SK-N-SH (cell line): Measurements from ENCODE around the gene MAP3K12. TPM values are rescaled to one million over a fixed set of nuclear protein-coding genes. Genes with fewer than 3 reads are reported as not detected.

Source experiments
- CTCF ChIA-PET: fragments of 300-600, 350-600 bp; formaldehyde crosslinking; extraction: SDS; loops from one replicate; lab custom pipeline; 2021; lab: Yijun Ruan, JAX
- POLR2A ChIA-PET: fragments of 350-600 bp; sonication (Branson Sonifier 250); formaldehyde crosslinking; extraction: SDS; loops from one replicate; lab custom pipeline; 2020; ENCODE audit warnings: antibody characterized with exemption, inconsistent platforms; lab: Yijun Ruan, JAX
- DNase-seq: peaks from one replicate; pipeline ENCODE4 v3.0.0; 2012
- H2AFZ ChIP-seq: fragments of 200-600 bp; sonication (generic); 2 replicates; pipeline ENCODE4 v1.8.1; 2016; ENCODE audit warnings: antibody characterized with exemption, mild to moderate bottlenecking, low read depth
- H3F3A ChIP-seq: fragments of 200-600 bp; sonication (generic); replicated peaks from 2 replicates; pipeline ENCODE3; 2016; ENCODE audit warnings: antibody characterized with exemption, mild to moderate bottlenecking; ENCODE audit not compliant: insufficient read depth
- H3K27ac ChIP-seq, 2 experiments: fragments of 200-500 bp in 1 of 2; fragments of 200-600 bp in 1 of 2; sonication (Bioruptor generic) in 1 of 2; sonication (generic), shearing (Covaris generic) in 1 of 2; 2 replicates each; pipeline versions ENCODE4 v1.5.1 to v1.6.1; 2014 to 2016; ENCODE audit warnings: low read depth in 2 of 2, inconsistent platforms in 1 of 2, low read length in 1 of 2, mild to moderate bottlenecking in 1 of 2, mixed read lengths in 1 of 2
- H3K27me3 ChIP-seq: fragments of 200-600 bp; sonication (generic), shearing (Covaris generic); 2 replicates; pipeline ENCODE4 v1.6.1; 2016; ENCODE audit warnings: mixed run types; ENCODE audit not compliant: insufficient read depth
- H3K36me3 ChIP-seq, 2 experiments: fragments of 200-500 bp in 1 of 2; fragments of 200-600 bp in 1 of 2; sonication (Bioruptor generic) in 1 of 2; sonication (generic) in 1 of 2; replicated peaks in 1 of 2; 2 replicates each; pipeline versions ENCODE3 to v1.5.1; 2014 to 2016; ENCODE audit warnings: low read length in 1 of 2, mild to moderate bottlenecking in 1 of 2; ENCODE audit not compliant: insufficient read depth in 2 of 2, control insufficient read depth in 1 of 2
- H3K4me1 ChIP-seq, 2 experiments: fragments of 200-500 bp in 1 of 2; fragments of 200-600 bp in 1 of 2; sonication (Bioruptor generic) in 1 of 2; sonication (generic), shearing (Covaris generic) in 1 of 2; 2 replicates each; pipeline versions ENCODE4 v1.5.1 to v1.6.1; 2014 to 2016; ENCODE audit warnings: low read depth in 1 of 2, low read length in 1 of 2, mixed run types in 1 of 2; ENCODE audit not compliant: insufficient read depth in 2 of 2, control insufficient read depth in 1 of 2
- H3K4me2 ChIP-seq: fragments of 200-600 bp; sonication (generic), shearing (Covaris generic); 2 replicates; pipeline ENCODE4 v1.6.1; 2017; ENCODE audit warnings: mixed run types
- H3K4me3 ChIP-seq, 2 experiments: fragments of 200-500 bp in 1 of 2; fragments of 200-600 bp in 1 of 2; sonication (Bioruptor generic) in 1 of 2; sonication (generic), shearing (Covaris generic) in 1 of 2; 2 replicates each; pipeline versions ENCODE4 v1.5.1 to v1.8.1; 2014 to 2016; ENCODE audit warnings: low read depth in 2 of 2, inconsistent platforms in 1 of 2, low read length in 1 of 2, mild to moderate bottlenecking in 1 of 2, mixed read lengths in 1 of 2, moderate library complexity in 1 of 2
- H3K79me2 ChIP-seq: fragments of 200-600 bp; sonication (generic); 2 replicates; pipeline ENCODE4 v1.8.1; 2017; ENCODE audit warnings: mild to moderate bottlenecking; ENCODE audit not compliant: insufficient read depth
- H3K9ac ChIP-seq: fragments of 200-600 bp; sonication (generic); 2 replicates; pipeline ENCODE4 v1.6.1; 2017; ENCODE audit warnings: mixed run types
- H3K9me2 ChIP-seq: fragments of 200-600 bp; sonication (generic); 2 replicates; pipeline ENCODE4 v1.6.1; 2017; ENCODE audit warnings: mixed run types
- H3K9me3 ChIP-seq: fragments of 200-600 bp; sonication (generic); 2 replicates; pipeline ENCODE4 v1.6.1; 2017; ENCODE audit warnings: mixed run types, mild to moderate bottlenecking, moderate library complexity
- H4K20me1 ChIP-seq: fragments of 200-600 bp; sonication (generic); 2 replicates; pipeline ENCODE4 v1.6.1; 2017; ENCODE audit warnings: mild to moderate bottlenecking, mixed run types; ENCODE audit not compliant: insufficient read depth
- CHD2 ChIP-seq: fragments of 150-350 bp; IDR thresholded peaks from 2 replicates; pipeline ENCODE4 v1.6.1; 2018; ENCODE audit warnings: low read length; ENCODE audit not compliant: partially characterized antibody
- CTCF ChIP-seq: fragments of 200-600 bp; sonication (generic); IDR thresholded peaks from 2 replicates; pipeline ENCODE4 v1.6.1; 2017; ENCODE audit warnings: antibody characterized with exemption, mild to moderate bottlenecking, moderate library complexity
- EP300 ChIP-seq, 2 experiments: IDR thresholded peaks; 2 replicates each; pipeline versions ENCODE4 v1.4.0 to v1.6.1; 2012; ENCODE audit warnings: borderline replicate concordance in 1 of 2, low read depth in 1 of 2, low read length in 1 of 2
- IRF3 ChIP-seq: fragments of 150-350 bp; IDR thresholded peaks from 2 replicates; pipeline ENCODE4 v1.6.1; 2016; ENCODE audit warnings: mild to moderate bottlenecking, low read depth, low read length
- MAX ChIP-seq: IDR thresholded peaks from 2 replicates; pipeline ENCODE4 v1.4.0; 2012; ENCODE audit warnings: low read depth
- NFIC ChIP-seq: IDR thresholded peaks from 2 replicates; pipeline ENCODE4 v1.4.0; 2012; ENCODE audit warnings: borderline replicate concordance
- NRF1 ChIP-seq: IDR thresholded peaks from 2 replicates; pipeline ENCODE4 v1.6.1; 2012; ENCODE audit warnings: low read depth, mild to moderate bottlenecking, low read length
- RCOR1 ChIP-seq: fragments of 150-350 bp; IDR thresholded peaks from 2 replicates; pipeline ENCODE4 v1.6.1; 2017; ENCODE audit warnings: antibody characterized with exemption, low read length
- REST ChIP-seq: IDR thresholded peaks from 2 replicates; pipeline ENCODE4 v1.6.1; 2012; ENCODE audit warnings: mild to moderate bottlenecking, low read depth, low read length, moderate library complexity
- SIN3A ChIP-seq: IDR thresholded peaks from 2 replicates; pipeline ENCODE4 v1.6.1; 2012; ENCODE audit warnings: low read depth, mild to moderate bottlenecking, low read length, moderate library complexity, borderline replicate concordance
- TCF12 ChIP-seq: IDR thresholded peaks from 2 replicates; pipeline ENCODE4 v1.4.0; 2012
- TEAD4 ChIP-seq: IDR thresholded peaks from 2 replicates; pipeline ENCODE4 v1.4.0; 2012; ENCODE audit warnings: mild to moderate bottlenecking, borderline replicate concordance; ENCODE audit not compliant: insufficient read depth
- USF1 ChIP-seq: IDR thresholded peaks from 2 replicates; pipeline ENCODE4 v1.4.0; 2012; ENCODE audit warnings: low read depth, borderline replicate concordance
- WGBS: methylation state at CpG from one replicate; pipeline ENCODE4 v1.1.6; 2017; ENCODE audit warnings: low lambda C conversion rate; 5-methylcytosine and 5-hydroxymethylcytosine counted together
- polyA plus RNA-seq, 3 experiments: library from polyadenylated mRNA; depleted of rRNA; stranded (reverse); fragments of >200 nt; gene quantifications; 2 replicates each; pipeline ENCODE4 v1.2.3, GENCODE V29; 2012

MAP3K12 gene
- polyA plus RNA-seq, 1 of the 3 experiments (the other 2 are of a cell fraction): 57.6 TPM

GRCh38 chr12:53506881-53507602, 7.8 kb upstream of the MAP3K12 start, which contains the start of gene NPFF:
Gene NPFF, minus strand, starts transcription at chr12:53507484. Its CDS starts 10 bp downstream, at chr12:53507474.
- no peak for DNase-seq
- WGBS: 92% methylated on average over 6 of the region's 9 CpGs
- Histone ChIP-seq H3K79me2 (peaks cover 18% of the 10 kb centered on the region), H4K20me1 (no peaks in the 10 kb centered on the region), H3K9me2 (no peaks in the 10 kb centered on the region), H3K36me3 (peaks cover 16 to 46% of the 10 kb centered on the region in 2 experiments), H3K27ac (peak within 1 kb of the TSS in 1 of 2 experiments; percentile 54; a peak in 2 of 4 replicates), H2AFZ (no peak within 1 kb of the TSS), H3K4me1 (peaks cover 12 to 23% of the 10 kb centered on the region in 2 experiments), H3K9me3 (no peaks in the 10 kb centered on the region), H3K4me2 (peak within 1 kb of the TSS; percentile 42; the same call in 1 of the 2 replicates), H3K27me3 (no peaks in the 10 kb centered on the region), H3K9ac (no peak within 1 kb of the TSS), H3K4me3 (peak within 1 kb of the TSS in 1 of 2 experiments; percentile 21; a peak in 1 of 4 replicates), H3F3A (peaks cover 32% of the 10 kb centered on the region)
- POLR2A ChIA-PET: interaction anchor here (1.0 kb wide), 1 partner anchor 155 kb away, joined by 3 read pairs; no protein-coding TSS in a partner anchor
- no peak for TF ChIP-seq NFIC
- no peak for TF ChIP-seq CTCF
- TF ChIP-seq NRF1: no peak
- TF ChIP-seq TEAD4: no peak
- no peak for TF ChIP-seq RCOR1
- TF ChIP-seq CHD2: no peak
- CTCF ChIA-PET: interaction anchor here (2.3 to 4.0 kb wide), 7 partner anchors 8 to 180 kb away, joined by 9 to 26 read pairs (median 18); partner anchors contain the start of gene MAP3K12

GRCh38 chr12:53506450-53506785, 7.2 kb upstream of the MAP3K12 start:
- peak overlapping the region in 1 of 2 experiments; percentile 54; a peak in 2 of 4 replicates for H3K27ac ChIP-seq
- H3K9me2 ChIP-seq: no peaks in the 10 kb centered on the region
- H3K79me2 ChIP-seq: peaks cover 24% of the 10 kb centered on the region
- POLR2A ChIA-PET: no interaction called here
- WGBS: 95% methylated on average over 2 of the region's 2 CpGs
- no peak overlapping the region for H2AFZ ChIP-seq
- DNase-seq: no peak
- no peaks in the 10 kb centered on the region for H3K9me3 ChIP-seq
- peaks cover 18 to 23% of the 10 kb centered on the region in 2 experiments for H3K4me1 ChIP-seq
- H3K4me3 ChIP-seq: no peak overlapping the region
- peak overlapping the region; percentile 42; the same call in 1 of the 2 replicates for H3K4me2 ChIP-seq
- no peaks in the 10 kb centered on the region for H4K20me1 ChIP-seq
- H3F3A ChIP-seq: peaks cover 32% of the 10 kb centered on the region
- no peaks in the 10 kb centered on the region for H3K27me3 ChIP-seq
- peaks cover 15 to 41% of the 10 kb centered on the region in 2 experiments for H3K36me3 ChIP-seq
- CTCF ChIA-PET: interaction anchor here (0.7 to 3.3 kb wide), 4 partner anchors 9 to 179 kb away, joined by 4 to 9 read pairs (median 6); no protein-coding TSS in a partner anchor
- no peak overlapping the region for H3K9ac ChIP-seq
- TF ChIP-seq SIN3A: no peak
- no peak for TF ChIP-seq TEAD4
- no peak for TF ChIP-seq IRF3
- TF ChIP-seq CTCF: no peak
- no peak for TF ChIP-seq MAX
- no peak for TF ChIP-seq EP300 (IDR thresholded peaks at IDR 0.05; ENCODE audit: borderline replicate concordance in 1 of 2, low read depth in 1 of 2, low read length in 1 of 2)
- TF ChIP-seq REST: no peak
- no peak for TF ChIP-seq TCF12
- TF ChIP-seq USF1: no peak
